ENCODE results near the gene STRIT1.
A peak's percentile ranks its signal among the peaks of the same experiment; 100 is the strongest.

Gene STRIT1

GRCh38 chr3:155316426-155316825 lies 22.9 kb upstream of the STRIT1 start:
- TF ChIP-seq, protein P1, sequence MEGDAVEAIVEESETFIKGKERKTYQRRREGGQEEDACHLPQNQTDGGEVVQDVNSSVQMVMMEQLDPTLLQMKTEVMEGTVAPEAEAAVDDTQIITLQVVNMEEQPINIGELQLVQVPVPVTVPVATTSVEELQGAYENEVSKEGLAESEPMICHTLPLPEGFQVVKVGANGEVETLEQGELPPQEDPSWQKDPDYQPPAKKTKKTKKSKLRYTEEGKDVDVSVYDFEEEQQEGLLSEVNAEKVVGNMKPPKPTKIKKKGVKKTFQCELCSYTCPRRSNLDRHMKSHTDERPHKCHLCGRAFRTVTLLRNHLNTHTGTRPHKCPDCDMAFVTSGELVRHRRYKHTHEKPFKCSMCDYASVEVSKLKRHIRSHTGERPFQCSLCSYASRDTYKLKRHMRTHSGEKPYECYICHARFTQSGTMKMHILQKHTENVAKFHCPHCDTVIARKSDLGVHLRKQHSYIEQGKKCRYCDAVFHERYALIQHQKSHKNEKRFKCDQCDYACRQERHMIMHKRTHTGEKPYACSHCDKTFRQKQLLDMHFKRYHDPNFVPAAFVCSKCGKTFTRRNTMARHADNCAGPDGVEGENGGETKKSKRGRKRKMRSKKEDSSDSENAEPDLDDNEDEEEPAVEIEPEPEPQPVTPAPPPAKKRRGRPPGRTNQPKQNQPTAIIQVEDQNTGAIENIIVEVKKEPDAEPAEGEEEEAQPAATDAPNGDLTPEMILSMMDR (IDR thresholded peaks at IDR 0.05; ENCODE audit: control insufficient read depth, extremely low read depth, insufficient read depth) = no peak
- no peak overlapping the region for H3K4me3 ChIP-seq (ENCODE audit: low read depth, low read length)
- peak; percentile 77 for DNase-seq (ENCODE audit: low read depth)

DNA sequence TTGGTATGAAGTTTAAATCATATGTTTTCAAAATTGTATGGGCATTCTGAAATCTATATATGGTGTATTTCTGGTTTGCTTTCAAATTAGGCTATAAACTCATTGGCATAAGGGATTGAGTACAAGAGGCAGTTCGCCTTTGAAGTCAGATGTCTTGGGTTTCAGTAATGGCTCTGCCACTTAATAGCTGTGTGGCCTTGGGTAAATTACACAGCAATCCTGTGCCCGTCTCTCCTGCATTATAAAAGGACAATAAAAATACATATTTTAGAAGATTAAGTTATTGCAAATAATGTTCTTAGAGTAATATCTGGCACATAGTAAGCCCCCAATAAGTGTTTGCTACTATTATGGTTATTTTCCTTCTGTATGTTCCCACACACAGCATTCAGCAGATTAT lies 20.4 kb upstream of the STRIT1 start:
- no peak for DNase-seq (ENCODE audit: low read depth)
- TF ChIP-seq, protein P1 (IDR thresholded peaks at IDR 0.05; ENCODE audit: control insufficient read depth, extremely low read depth, insufficient read depth) = no peak
- H3K4me3 ChIP-seq (ENCODE audit: low read depth, low read length) = no peak overlapping the region

DNA sequence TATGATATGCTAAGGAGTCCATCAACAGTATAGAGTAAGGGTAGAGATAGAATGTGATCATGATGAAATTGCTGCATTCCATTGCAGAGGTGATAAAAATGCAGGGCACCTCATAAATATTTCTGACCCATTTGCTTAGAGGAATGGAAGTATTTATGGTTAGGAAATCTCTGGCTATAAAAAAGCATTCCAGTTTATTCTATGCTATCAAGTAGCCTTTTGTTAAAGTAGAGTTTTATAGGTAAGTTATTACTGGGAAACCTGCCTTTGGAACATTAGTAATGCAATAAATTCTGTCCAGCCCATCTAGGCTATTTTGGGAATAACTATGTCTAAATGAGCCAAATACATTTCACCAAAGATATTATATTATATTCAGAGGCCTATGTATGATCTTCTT lies 19.8 kb upstream of the STRIT1 start:
- peak; percentile 82 for DNase-seq (ENCODE audit: low read depth)
- TF ChIP-seq, protein P1 (IDR thresholded peaks at IDR 0.05; ENCODE audit: control insufficient read depth, extremely low read depth, insufficient read depth) = no peak
- no peak overlapping the region for H3K4me3 ChIP-seq (ENCODE audit: low read depth, low read length)

- H3K4me3 ChIP-seq (ENCODE audit: low read depth, low read length) = no peak overlapping the region
- TF ChIP-seq, protein P1 (IDR thresholded peaks at IDR 0.05; ENCODE audit: control insufficient read depth, extremely low read depth, insufficient read depth) = no peak
- DNase-seq (ENCODE audit: low read depth) = no peak
Observed at GRCh38 chr3:155312781-155313180, 19.3 kb upstream of the STRIT1 start.

DNA sequence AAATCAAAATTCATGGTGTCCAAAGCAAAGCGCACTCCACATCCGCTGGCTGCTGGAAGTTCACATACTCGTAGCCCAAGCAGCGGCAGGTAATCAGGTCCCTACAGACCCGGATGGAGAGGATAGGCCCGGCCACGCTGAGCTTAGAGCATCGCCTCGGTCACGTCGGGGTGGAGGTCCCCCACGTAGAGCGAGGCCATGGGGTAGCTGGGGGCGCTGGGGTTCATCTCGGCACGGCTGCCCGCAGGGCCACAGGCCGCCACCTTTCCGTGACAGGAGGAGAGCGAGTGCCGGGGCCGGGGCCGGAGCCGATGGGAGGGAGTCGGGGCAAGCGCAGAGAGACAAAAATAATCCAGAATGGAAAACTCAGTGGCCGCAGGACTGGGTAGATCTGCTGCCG lies 16.1 kb upstream of the STRIT1 start:
- no peak overlapping the region for H3K4me3 ChIP-seq (ENCODE audit: low read depth, low read length)
- no peak for DNase-seq (ENCODE audit: low read depth)
- TF ChIP-seq, protein P1 (IDR thresholded peaks at IDR 0.05; ENCODE audit: control insufficient read depth, extremely low read depth, insufficient read depth) = no peak

DNA sequence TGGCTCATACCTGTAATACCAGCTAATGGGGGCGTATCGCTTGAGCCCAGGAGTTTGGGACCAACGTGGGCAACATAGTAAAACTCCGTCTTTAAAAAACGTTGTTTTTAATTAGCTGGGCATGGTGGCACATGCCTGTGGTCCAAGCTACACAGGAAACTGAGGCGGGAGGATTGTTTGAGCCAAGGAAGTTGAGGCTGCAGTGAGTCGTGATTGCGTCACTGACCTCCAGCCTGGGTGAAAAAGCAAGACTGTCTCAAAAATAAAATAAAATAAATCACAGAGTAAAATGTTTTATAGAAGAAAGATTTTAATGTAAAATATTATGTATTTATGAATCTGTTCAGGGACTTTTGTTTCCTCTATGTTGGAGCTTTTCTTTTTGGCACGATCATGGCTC lies 15.3 kb upstream of the STRIT1 start:
- no peak overlapping the region for H3K4me3 ChIP-seq (ENCODE audit: low read depth, low read length)
- no peak for DNase-seq (ENCODE audit: low read depth)
- TF ChIP-seq, protein P1 (IDR thresholded peaks at IDR 0.05; ENCODE audit: control insufficient read depth, extremely low read depth, insufficient read depth) = no peak

GRCh38 chr3:155307183-155307582 lies 13.7 kb upstream of the STRIT1 start:
- TF ChIP-seq, protein P1 (IDR thresholded peaks at IDR 0.05; ENCODE audit: control insufficient read depth, extremely low read depth, insufficient read depth) = no peak
- DNase-seq (ENCODE audit: low read depth) = no peak
- no peak overlapping the region for H3K4me3 ChIP-seq (ENCODE audit: low read depth, low read length)

All from LNCaP clone FGC (cell line).